ENCODE measurements around the gene ARMH4. TPM values are rescaled to one million over a fixed set of nuclear protein-coding genes. Genes with fewer than 3 reads are reported as not detected.

Gene ARMH4
- total RNA-seq (2014; rRNA removed; shearing (Covaris generic)) = 0.90 and 1.7 TPM in 2 replicates

GRCh38 chr14:58152014-58152857 lies at the start of gene ARMH4:
TSS of gene ARMH4 (minus strand) at chr14:58152213. CDS start at chr14:58139358, 12,855 bp downstream.
- DNase-seq (ENCODE audit: low spot score) = peak; percentile 63

- DNase-seq (ENCODE audit: low spot score) = no peak
These were observed 48.8 kb upstream of the ARMH4 start for GRCh38 chr14:58200846-58201245.

- DNase-seq (ENCODE audit: low spot score) = no peak
These were observed 48.4 kb upstream of the ARMH4 start for GRCh38 chr14:58200480-58200841.

- peak; percentile 71 for DNase-seq (ENCODE audit: low spot score)
These were observed 47.9 kb upstream of the ARMH4 start, which contains the start of gene ACTR10 for GRCh38 chr14:58199726-58200479. TSS of gene ACTR10 (plus strand) at chr14:58200149. CDS start at chr14:58200218, 69 bp downstream.

- no peak for DNase-seq (ENCODE audit: low spot score)
These were observed 46.1 kb upstream of the ARMH4 start for GRCh38 chr14:58198086-58198485.

- DNase-seq (ENCODE audit: low spot score) = no peak
These were observed 44.2 kb upstream of the ARMH4 start for GRCh38 chr14:58196198-58196597.

- no peak for DNase-seq (ENCODE audit: low spot score)
These were observed 41.5 kb upstream of the ARMH4 start for GRCh38 chr14:58193542-58193941.

GRCh38 chr14:58191763-58192601 lies 40.0 kb upstream of the ARMH4 start:
- no peak for DNase-seq (ENCODE audit: low spot score)

- DNase-seq (ENCODE audit: low spot score) = no peak
These were observed 37.2 kb upstream of the ARMH4 start for GRCh38 chr14:58189176-58189575.

- no peak for DNase-seq (ENCODE audit: low spot score)
These were observed 25.1 kb upstream of the ARMH4 start for GRCh38 chr14:58177125-58177524.

- peak; percentile 94 for DNase-seq (ENCODE audit: low spot score)
These were observed 19.1 kb upstream of the ARMH4 start for GRCh38 chr14:58171090-58171489.

GRCh38 chr14:58167891-58168290 lies 15.9 kb upstream of the ARMH4 start:
- DNase-seq (ENCODE audit: low spot score) = no peak

- DNase-seq (ENCODE audit: low spot score) = no peak
These were observed 15.0 kb upstream of the ARMH4 start for GRCh38 chr14:58167057-58167456.

GRCh38 chr14:58166005-58166983 lies 14.3 kb upstream of the ARMH4 start:
- DNase-seq (ENCODE audit: low spot score) = peak; percentile 75

GRCh38 chr14:58160561-58160960 lies 8.5 kb upstream of the ARMH4 start:
- DNase-seq (ENCODE audit: low spot score) = no peak

GRCh38 chr14:58151133-58152013 lies 640 bp downstream of the ARMH4 start:
- no peak for DNase-seq (ENCODE audit: low spot score)

- no peak for DNase-seq (ENCODE audit: low spot score)
These were observed 1.7 kb downstream of the ARMH4 start for GRCh38 chr14:58150243-58150805.

- no peak for DNase-seq (ENCODE audit: low spot score)
These were observed 2.8 kb downstream of the ARMH4 start for GRCh38 chr14:58149196-58149595.

- DNase-seq (ENCODE audit: low spot score) = no peak
These were observed 5.6 kb downstream of the ARMH4 start for GRCh38 chr14:58146399-58146798.
